ENCODE measurements around the gene OSBPL10.

GRCh38 chr3:31645256-31645655 lies 335.8 kb downstream of the OSBPL10 start:
- TF ChIP-seq CTCF (IDR thresholded peaks at IDR 0.05): no peak
- no peak for TF ChIP-seq POLR2A (IDR thresholded peaks at IDR 0.05)
